AG04449 (cell line): Measurements from ENCODE around the gene ACVRL1.
"Not testable (repeated sequence)": the region's sequence is repeated elsewhere in the genome, so short reads cannot be mapped to it uniquely, and the experiment has no call there.

Experiments
- CTCF ChIA-PET: fragments of 350-600 bp; formaldehyde crosslinking; extraction: SDS; loops from one replicate; lab custom pipeline; 2021; ENCODE audit warnings: antibody characterized with exemption; lab: Yijun Ruan, JAX
- POLR2A ChIA-PET: fragments of 400-600, 350-600 bp; formaldehyde crosslinking; extraction: SDS; loops from one replicate; lab custom pipeline; 2020; ENCODE audit warnings: antibody characterized with exemption, inconsistent platforms; lab: Yijun Ruan, JAX
- DNase-seq: peaks from one replicate; pipeline ENCODE4 v3.0.0-alpha.2; 2010; ENCODE audit warnings: low read depth, low spot score
- H3K4me3 ChIP-seq: 2 replicates; pipeline ENCODE4 v1.5.1; 2011; ENCODE audit warnings: low read depth, mild to moderate bottlenecking, control low read depth, low read length
- CTCF ChIP-seq: IDR thresholded peaks from one replicate; pipeline ENCODE4 v1.5.1; 2011; ENCODE audit warnings: mild to moderate bottlenecking, moderate library complexity, low read length, control low read depth, inconsistent platforms; ENCODE audit not compliant: insufficient read depth; ENCODE audit errors: missing control alignments

Gene ACVRL1

DNA sequence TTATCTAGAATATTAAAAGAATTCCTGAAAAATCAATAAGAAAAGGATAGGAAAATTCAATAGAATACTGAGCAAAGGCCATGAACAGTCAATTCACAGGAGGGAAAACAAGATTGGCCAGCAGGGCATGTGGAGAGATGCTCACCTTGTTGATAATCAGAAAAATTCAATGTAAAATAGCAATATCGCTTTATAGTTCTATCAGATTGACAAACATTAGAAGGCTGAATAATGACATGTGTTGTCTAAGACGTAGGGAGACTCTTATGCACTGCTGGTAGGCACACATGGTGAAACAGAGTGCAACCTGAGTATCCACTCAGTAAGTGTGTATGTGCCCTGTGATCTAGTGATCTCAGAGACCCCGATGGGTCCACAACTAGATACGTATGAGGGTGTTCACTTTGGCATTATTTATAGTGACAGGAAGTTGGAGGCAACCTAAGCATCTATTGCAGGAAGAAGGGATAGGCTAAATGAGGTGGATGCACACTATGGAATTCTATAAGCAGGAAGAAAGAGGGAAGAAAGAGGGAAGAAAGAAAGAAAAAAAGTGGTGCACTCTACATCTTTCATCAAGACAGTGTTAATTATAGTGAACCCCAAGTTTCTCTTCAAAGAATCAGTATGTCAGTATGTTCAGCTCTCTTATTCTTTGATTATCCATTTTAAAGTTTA lies 23.2 kb upstream of the ACVRL1 start:
- CTCF ChIA-PET, result interaction anchor here (0.9 to 32.5 kb wide), 4 partner anchors 9 to 60 kb away, joined by 3 to 621 read pairs (median 28); partner anchors contain the start of gene ACVRL1
- no peak for TF ChIP-seq CTCF
- POLR2A ChIA-PET, result no interaction called here
- H3K4me3 ChIP-seq, result no peak overlapping the region
- DNase-seq, result no peak

- no peak overlapping the region for H3K4me3 ChIP-seq
- CTCF ChIA-PET, result interaction anchor here (0.9 to 32.5 kb wide), 4 partner anchors 9 to 108 kb away, joined by 3 to 621 read pairs (median 32); partner anchors contain the start of gene ACVRL1
- TF ChIP-seq CTCF, result no peak
- POLR2A ChIA-PET, result no interaction called here
- no peak for DNase-seq
Measured at GRCh38 chr12:51884676-51885229, 22.6 kb upstream of the ACVRL1 start.

- DNase-seq, H3K4me3 ChIP-seq, POLR2A ChIA-PET: not testable (repeated sequence)
- CTCF ChIA-PET, result interaction anchor here (1.0 to 32.5 kb wide), 10 partner anchors 10 to 464 kb away, joined by 3 to 621 read pairs (median 14); partner anchors contain the start of gene ACVRL1
Measured at GRCh38 chr12:51885294-51886020, 21.8 kb upstream of the ACVRL1 start.

- peak; percentile 88 for DNase-seq
- ChIA-PET POLR2A (no interaction called here), CTCF (interaction anchor here (0.7 to 32.5 kb wide), 13 partner anchors 9 to 465 kb away, joined by 3 to 621 read pairs (median 7); partner anchors contain the start of gene ACVRL1)
- H3K4me3 ChIP-seq, result no peak overlapping the region
- no peak for TF ChIP-seq CTCF
Measured at GRCh38 chr12:51886021-51886710, 21.1 kb upstream of the ACVRL1 start.

DNA sequence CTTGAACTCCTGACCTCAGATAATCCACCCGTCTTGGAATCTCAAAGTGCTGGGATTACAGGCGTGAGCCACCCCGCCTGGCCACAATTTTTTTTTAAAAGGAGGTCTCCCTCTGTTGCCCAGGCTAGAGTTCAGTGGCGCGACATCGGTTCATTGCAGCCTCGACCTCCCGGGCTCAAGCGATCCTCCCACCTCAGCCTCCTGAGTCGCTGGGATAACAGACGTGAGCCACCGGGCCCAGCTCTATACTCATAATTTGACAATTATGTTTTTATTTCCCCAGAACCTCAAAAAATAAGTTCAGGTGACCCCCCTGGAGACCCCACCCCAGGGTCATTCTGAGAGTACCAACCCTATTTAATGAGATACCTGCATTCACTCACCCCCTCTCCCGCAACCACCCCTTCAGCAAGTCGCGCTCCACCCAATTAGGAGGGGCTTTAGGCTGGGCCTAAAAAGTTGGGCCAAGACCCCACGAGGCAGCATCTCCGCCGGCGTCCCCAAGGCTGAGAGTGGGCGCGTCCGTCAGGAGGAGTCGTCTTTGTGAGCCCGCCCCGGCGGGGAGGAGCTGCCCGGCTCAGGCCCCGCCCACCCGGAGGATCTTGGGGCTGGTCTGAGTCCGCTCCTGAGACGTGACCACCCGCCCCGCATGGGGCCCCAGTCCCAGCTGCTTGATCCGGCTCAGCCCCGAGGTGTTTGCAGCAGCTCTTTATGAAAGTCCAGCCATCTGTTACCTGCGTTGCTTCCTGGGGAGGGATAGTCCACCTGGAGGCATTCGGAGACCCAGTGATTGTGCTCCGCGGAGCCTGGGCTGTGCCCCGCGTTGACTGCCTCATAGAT lies 19.6 kb upstream of the ACVRL1 start, which contains the start of gene ANKRD33:
Gene ANKRD33, plus strand, starts transcription at position 628 of the 840 bp plus-strand sequence. Its CDS starts 84 bp downstream, at position 712.
- H3K4me3 ChIP-seq, result no peak within 1 kb of the TSS; the same call in 1 of the 2 replicates
- no peak for DNase-seq
- no peak for TF ChIP-seq CTCF
- POLR2A ChIA-PET, result no interaction called here
- CTCF ChIA-PET, result interaction anchor here (0.8 to 32.5 kb wide), 12 partner anchors 8 to 467 kb away, joined by 3 to 621 read pairs (median 18); partner anchors contain the start of gene ACVRL1
